ENCODE data around the gene OR6J1. TPM values are rescaled to one million over a fixed set of nuclear protein-coding genes. Genes with fewer than 3 reads are reported as not detected.

Gene OR6J1
- total RNA-seq, 1 experiment from 2014 or later, result not detected

GRCh38 chr14:22598896-22599244, 45.3 kb downstream of the OR6J1 start:
- Histone ChIP-seq H3K4me3 (ENCODE audit: low read depth, low read length, poor library complexity, severe bottlenecking) (peak overlapping the region; percentile 69), H3K4me1 (ENCODE audit: insufficient read depth, low read length, poor library complexity, severe bottlenecking) (peaks cover 6% of the 10 kb centered on the region), H3K9me3 (ENCODE audit: low read depth, low read length, poor library complexity, severe bottlenecking) (no peaks in the 10 kb centered on the region), H3K27me3 (replicated peaks; ENCODE audit: insufficient read depth, low read depth, low read length, poor library complexity) (no peaks in the 10 kb centered on the region), H3K27ac (ENCODE audit: low read depth, low read length, poor library complexity, severe bottlenecking) (peak overlapping the region; percentile 66), H3K36me3 (ENCODE audit: insufficient read depth, low read length, poor library complexity, severe bottlenecking) (peaks cover 15% of the 10 kb centered on the region)
- CTCF ChIA-PET, result interaction anchor here (2.0 kb wide), 1 partner anchor 9 kb away, joined by 6 read pairs; the partner anchor contains the start of gene DAD1
- peak; percentile 41 for DNase-seq (ENCODE audit: low spot score)
- BruUV-seq (replicated peaks), result TSS peak; percentile 54
- intact Hi-C loops (cut with micrococcal nuclease; ENCODE audit: unreplicated experiment), result no loop called here
- POLR2A ChIA-PET (ENCODE audit: low non-redundant PET), result interaction anchor here (0.6 kb wide), 1 partner anchor 52 kb away, joined by 4 read pairs; no protein-coding TSS in a partner anchor
- TF ChIP-seq EZH2 (IDR thresholded peaks at IDR 0.05; ENCODE audit: borderline replicate concordance, low read depth, low read length, poor library complexity, severe bottlenecking) (no peak), CTCF (conservative IDR thresholded peaks at IDR 0.05; ENCODE audit: low read depth, low read length) (peak; percentile 32; the same call in 1 of the 2 replicates)

GRCh38 chr14:22598099-22598895, 45.9 kb downstream of the OR6J1 start, which contains the start of gene ABHD4:
TSS of gene ABHD4 (plus strand) at chr14:22598300. CDS start at chr14:22598307, 7 bp downstream.
- intact Hi-C loops (cut with micrococcal nuclease; ENCODE audit: unreplicated experiment), result no loop called here
- H3K27ac ChIP-seq (ENCODE audit: low read depth, low read length, poor library complexity, severe bottlenecking), result peak within 1 kb of the TSS; percentile 66
- H3K9me3 ChIP-seq (ENCODE audit: low read depth, low read length, poor library complexity, severe bottlenecking), result no peaks in the 10 kb centered on the region
- peak within 1 kb of the TSS; percentile 69 for H3K4me3 ChIP-seq (ENCODE audit: low read depth, low read length, poor library complexity, severe bottlenecking)
- CTCF ChIA-PET, result interaction anchor here (0.6 to 2.0 kb wide), 2 partner anchors 9 to 334 kb away, joined by 5 to 6 read pairs; partner anchors contain the start of gene DAD1
- H3K27me3 ChIP-seq (replicated peaks; ENCODE audit: insufficient read depth, low read depth, low read length, poor library complexity), result no peaks in the 10 kb centered on the region
- H3K4me1 ChIP-seq (ENCODE audit: insufficient read depth, low read length, poor library complexity, severe bottlenecking), result peaks cover 6% of the 10 kb centered on the region
- DNase-seq (ENCODE audit: low spot score), result peak; percentile 57
- TF ChIP-seq EZH2 (IDR thresholded peaks at IDR 0.05; ENCODE audit: borderline replicate concordance, low read depth, low read length, poor library complexity, severe bottlenecking) (no peak), CTCF (conservative IDR thresholded peaks at IDR 0.05; ENCODE audit: low read depth, low read length) (no peak)
- TSS peak; percentile 51 for BruUV-seq (replicated peaks)
- POLR2A ChIA-PET (ENCODE audit: low non-redundant PET), result interaction anchor here (0.6 kb wide), 1 partner anchor 53 kb away, joined by 4 read pairs; no protein-coding TSS in a partner anchor
- H3K36me3 ChIP-seq (ENCODE audit: insufficient read depth, low read length, poor library complexity, severe bottlenecking), result peaks cover 10% of the 10 kb centered on the region

- Histone ChIP-seq H3K36me3 (ENCODE audit: insufficient read depth, low read length, poor library complexity, severe bottlenecking) (peaks cover 8% of the 10 kb centered on the region), H3K27me3 (replicated peaks; ENCODE audit: insufficient read depth, low read depth, low read length, poor library complexity) (no peaks in the 10 kb centered on the region), H3K9me3 (ENCODE audit: low read depth, low read length, poor library complexity, severe bottlenecking) (no peaks in the 10 kb centered on the region), H3K4me1 (ENCODE audit: insufficient read depth, low read length, poor library complexity, severe bottlenecking) (peaks cover 6% of the 10 kb centered on the region), H3K4me3 (ENCODE audit: low read depth, low read length, poor library complexity, severe bottlenecking) (peak overlapping the region; percentile 69), H3K27ac (ENCODE audit: low read depth, low read length, poor library complexity, severe bottlenecking) (peak overlapping the region; percentile 66)
- intact Hi-C loops (cut with micrococcal nuclease; ENCODE audit: unreplicated experiment), result no loop called here
- BruUV-seq (replicated peaks), result no TSS peak
- POLR2A ChIA-PET (ENCODE audit: low non-redundant PET), result no interaction called here
- TF ChIP-seq CTCF (conservative IDR thresholded peaks at IDR 0.05; ENCODE audit: low read depth, low read length) (no peak), EZH2 (IDR thresholded peaks at IDR 0.05; ENCODE audit: borderline replicate concordance, low read depth, low read length, poor library complexity, severe bottlenecking) (no peak)
- DNase-seq (ENCODE audit: low spot score), result no peak
- CTCF ChIA-PET, result interaction anchor here (0.6 to 2.0 kb wide), 2 partner anchors 8 to 334 kb away, joined by 5 to 6 read pairs; partner anchors contain the start of gene DAD1
Observed at GRCh38 chr14:22597771-22598098, 46.4 kb downstream of the OR6J1 start.

Data from A673 (cell line).